ENCODE measurements around the gene RFXAP.
"Not testable (repeated sequence)": the region's sequence is repeated elsewhere in the genome, so short reads cannot be mapped to it uniquely, and the experiment has no call there.

The RFXAP gene

GRCh38 chr13:36818804-36819738 lies at the start of gene RFXAP:
Gene RFXAP (plus strand): TSS chr13:36819222. CDS start chr13:36819358, 136 bp downstream.
- DNase-seq (ENCODE audit: low read depth in 4 of 4, low spot score in 1 of 4): peak; percentile 84 to 88 (median 87)

GRCh38 chr13:36769545-36769944 lies 49.5 kb upstream of the RFXAP start:
- no peak for DNase-seq (ENCODE audit: low read depth in 4 of 4, low spot score in 1 of 4)

- no peak for DNase-seq (ENCODE audit: low read depth in 4 of 4, low spot score in 1 of 4)
Measured at GRCh38 chr13:36770741-36771140, 48.3 kb upstream of the RFXAP start.

- no peak for DNase-seq (ENCODE audit: low read depth in 4 of 4, low spot score in 1 of 4)
Measured at GRCh38 chr13:36772853-36773252, 46.2 kb upstream of the RFXAP start.

- DNase-seq (ENCODE audit: low read depth in 4 of 4, low spot score in 1 of 4): no peak
Measured at GRCh38 chr13:36774931-36775330, 44.1 kb upstream of the RFXAP start.

- no peak for DNase-seq (ENCODE audit: low read depth in 4 of 4, low spot score in 1 of 4)
Measured at GRCh38 chr13:36776175-36776574, 42.8 kb upstream of the RFXAP start.

GRCh38 chr13:36778083-36778671 lies 40.8 kb upstream of the RFXAP start:
- DNase-seq (ENCODE audit: low read depth in 4 of 4, low spot score in 1 of 4): no peak

GRCh38 chr13:36783890-36784289 lies 35.1 kb upstream of the RFXAP start:
- no peak for DNase-seq (ENCODE audit: low read depth in 4 of 4, low spot score in 1 of 4)

- DNase-seq (ENCODE audit: low read depth in 4 of 4, low spot score in 1 of 4): not testable (repeated sequence)
Measured at GRCh38 chr13:36786175-36786574, 32.8 kb upstream of the RFXAP start.

GRCh38 chr13:36787181-36787580 lies 31.8 kb upstream of the RFXAP start:
- DNase-seq (ENCODE audit: low read depth in 4 of 4, low spot score in 1 of 4): no peak

GRCh38 chr13:36788276-36788675 lies 30.7 kb upstream of the RFXAP start:
- DNase-seq (ENCODE audit: low read depth in 4 of 4, low spot score in 1 of 4): no peak

GRCh38 chr13:36789061-36789460 lies 30.0 kb upstream of the RFXAP start:
- no peak for DNase-seq (ENCODE audit: low read depth in 4 of 4, low spot score in 1 of 4)

GRCh38 chr13:36789730-36790129 lies 29.3 kb upstream of the RFXAP start:
- no peak for DNase-seq (ENCODE audit: low read depth in 4 of 4, low spot score in 1 of 4)

- DNase-seq (ENCODE audit: low read depth in 4 of 4, low spot score in 1 of 4): no peak
Measured at GRCh38 chr13:36794706-36795105, 24.3 kb upstream of the RFXAP start.

- no peak for DNase-seq (ENCODE audit: low read depth in 4 of 4, low spot score in 1 of 4)
Measured at GRCh38 chr13:36795463-36795862, 23.6 kb upstream of the RFXAP start.

GRCh38 chr13:36796052-36796451 lies 23.0 kb upstream of the RFXAP start:
- no peak for DNase-seq (ENCODE audit: low read depth in 4 of 4, low spot score in 1 of 4)

GRCh38 chr13:36801035-36801434 lies 18.0 kb upstream of the RFXAP start:
- DNase-seq (ENCODE audit: low read depth in 4 of 4, low spot score in 1 of 4): no peak

GRCh38 chr13:36804588-36804987 lies 14.4 kb upstream of the RFXAP start:
- no peak for DNase-seq (ENCODE audit: low read depth in 4 of 4, low spot score in 1 of 4)

GRCh38 chr13:36806102-36806501 lies 12.9 kb upstream of the RFXAP start:
- DNase-seq (ENCODE audit: low read depth in 4 of 4, low spot score in 1 of 4): no peak

- no peak for DNase-seq (ENCODE audit: low read depth in 4 of 4, low spot score in 1 of 4)
Measured at GRCh38 chr13:36807616-36808015, 11.4 kb upstream of the RFXAP start.

GRCh38 chr13:36813225-36813624 lies 5.8 kb upstream of the RFXAP start:
- DNase-seq (ENCODE audit: low read depth in 4 of 4, low spot score in 1 of 4): no peak

GRCh38 chr13:36814465-36814864 lies 4.6 kb upstream of the RFXAP start:
- DNase-seq (ENCODE audit: low read depth in 4 of 4, low spot score in 1 of 4): no peak

All from stimulated activated CD4-positive, alpha-beta T cell treated with anti-CD3 and anti-CD28 coated beads, Interleukin-1b, Interleukin-23, amount 100 ng/mL, for 24 hours (primary cell).